GM04503 (cell line): ENCODE results near the gene CDK5.

ENCODE experiments used
- DNase-seq: peaks from one replicate; pipeline ENCODE4 v3.0.0-alpha.2; 2012; ENCODE audit warnings: low read depth

The CDK5 gene

GRCh38 chr7:151057506-151057988 lies at the start of gene CDK5:
Gene CDK5, minus strand, starts transcription at chr7:151057897. Its CDS starts 49 bp downstream, at chr7:151057848.
- DNase-seq = no peak

GRCh38 chr7:151104411-151105235 lies 46.9 kb upstream of the CDK5 start:
- DNase-seq = no peak

GRCh38 chr7:151103973-151104372 lies 46.3 kb upstream of the CDK5 start:
- DNase-seq = no peak

- no peak for DNase-seq
Measured at GRCh38 chr7:151102991-151103390, 45.3 kb upstream of the CDK5 start.

- DNase-seq = no peak
Measured at GRCh38 chr7:151101621-151102396, 44.1 kb upstream of the CDK5 start.

GRCh38 chr7:151100921-151101320 lies 43.2 kb upstream of the CDK5 start:
- DNase-seq = no peak

GRCh38 chr7:151099486-151100211 lies 42.0 kb upstream of the CDK5 start:
- DNase-seq = no peak

GRCh38 chr7:151095828-151096475 lies 38.3 kb upstream of the CDK5 start:
- DNase-seq = no peak

GRCh38 chr7:151095123-151095797 lies 37.6 kb upstream of the CDK5 start:
- no peak for DNase-seq

- no peak for DNase-seq
Measured at GRCh38 chr7:151094675-151095074, 37.0 kb upstream of the CDK5 start.

- DNase-seq = no peak
Measured at GRCh38 chr7:151093748-151094147, 36.1 kb upstream of the CDK5 start.

- no peak for DNase-seq
Measured at GRCh38 chr7:151091988-151092387, 34.3 kb upstream of the CDK5 start.

- no peak for DNase-seq
Measured at GRCh38 chr7:151091431-151091830, 33.7 kb upstream of the CDK5 start.

GRCh38 chr7:151091003-151091402 lies 33.3 kb upstream of the CDK5 start:
- DNase-seq = no peak

- DNase-seq = no peak
Measured at GRCh38 chr7:151089893-151090730, 32.4 kb upstream of the CDK5 start.

GRCh38 chr7:151088856-151089699 lies 31.4 kb upstream of the CDK5 start:
- no peak for DNase-seq

GRCh38 chr7:151088019-151088855 lies 30.5 kb upstream of the CDK5 start:
- no peak for DNase-seq

- DNase-seq = no peak
Measured at GRCh38 chr7:151087245-151088018, 29.7 kb upstream of the CDK5 start.
